Endothelial cell of umbilical vein (primary cell): ENCODE data around the gene AK8. TPM values are rescaled to one million over a fixed set of nuclear protein-coding genes. Genes with fewer than 3 reads are reported as not detected.

ENCODE experiments used
- BruUV-seq: library from RNA; stranded (reverse); fragments of 400-500 nt; replicated peaks from 2 replicates; lab custom pipeline; 2021; lab: Mats Ljungman, UMichigan
- CTCF ChIA-PET: fragments of 300-600, 350-600 bp; sonication (Branson Sonifier 250); formaldehyde crosslinking; loops from one replicate; lab custom pipeline; 2021; ENCODE audit warnings: antibody characterized with exemption, inconsistent platforms; lab: Charles Lee
- POLR2A ChIA-PET: fragments of 300-600, 350-600 bp; sonication (Branson Sonifier 250); formaldehyde crosslinking; loops from one replicate; lab custom pipeline; 2021; ENCODE audit warnings: antibody characterized with exemption, inconsistent platforms; lab: Charles Lee
- DNase-seq: peaks from one replicate; pipeline ENCODE4 v3.0.0-alpha.2; 2011; ENCODE audit warnings: low read depth, low spot score
- FAIRE-seq: peaks from 2 replicates; lab custom pipeline; 2011; peaks lifted over from hg19 to GRCh38; lab: Jason Lieb, UNC
- H2AFZ ChIP-seq: 2 replicates; pipeline ENCODE4 v1.6.0; 2012; ENCODE audit warnings: low read depth, low read length, control low read depth, inconsistent platforms
- H3K27ac ChIP-seq: 2 replicates; pipeline ENCODE4 v1.5.1; 2011; ENCODE audit warnings: low read depth, mild to moderate bottlenecking, control low read depth, low read length, moderate library complexity; ENCODE audit not compliant: insufficient read depth
- H3K27me3 ChIP-seq, 2 experiments: 2 replicates each; pipeline versions ENCODE4 v1.6.0 to v1.6.1; 2011; ENCODE audit warnings: low read length in 2 of 2, mixed read lengths in 1 of 2; ENCODE audit not compliant: control insufficient read depth in 2 of 2, insufficient read depth in 2 of 2
- H3K36me3 ChIP-seq, 2 experiments: 2 replicates in 1 of 2; 3 replicates in 1 of 2; pipeline ENCODE4 v1.5.1; 2011; ENCODE audit warnings: low read length in 2 of 2, mild to moderate bottlenecking in 1 of 2, moderate library complexity in 1 of 2; ENCODE audit not compliant: control insufficient read depth in 2 of 2, insufficient read depth in 2 of 2; ENCODE audit errors: extremely low read depth in 1 of 2
- H3K4me1 ChIP-seq: 3 replicates; pipeline ENCODE4 v1.5.1; 2011; ENCODE audit warnings: mild to moderate bottlenecking, low read length; ENCODE audit not compliant: control insufficient read depth, insufficient read depth; ENCODE audit errors: extremely low read depth
- H3K4me2 ChIP-seq: 2 replicates; pipeline ENCODE4 v1.6.1; 2011; ENCODE audit warnings: low read length, control low read depth, mixed read lengths; ENCODE audit not compliant: insufficient read depth
- H3K4me3 ChIP-seq, 3 experiments: fragments of 200-600 bp in 1 of 3; sonication (generic), shearing (Covaris generic) in 1 of 3; replicated peaks in 1 of 3; 2 replicates each; pipeline ENCODE4 v1.5.1; 2011 to 2016; ENCODE audit warnings: control low read depth in 3 of 3, low read length in 3 of 3, mild to moderate bottlenecking in 2 of 3, inconsistent platforms in 1 of 3, low read depth in 1 of 3, moderate library complexity in 1 of 3; ENCODE audit not compliant: insufficient read depth in 1 of 3
- H3K79me2 ChIP-seq: 2 replicates; pipeline ENCODE4 v1.6.0; 2012; ENCODE audit warnings: low read length, inconsistent platforms; ENCODE audit not compliant: control insufficient read depth, insufficient read depth
- H3K9ac ChIP-seq: replicated peaks from 2 replicates; pipeline ENCODE3; 2011; ENCODE audit warnings: low read length, control low read depth; ENCODE audit not compliant: insufficient read depth; ENCODE audit errors: extremely low read depth
- H3K9me1 ChIP-seq: replicated peaks from 3 replicates; pipeline ENCODE4 v1.6.0; 2011; ENCODE audit warnings: mild to moderate bottlenecking, low read length; ENCODE audit not compliant: control insufficient read depth, insufficient read depth; ENCODE audit errors: extremely low read depth
- H3K9me3 ChIP-seq: replicated peaks from 2 replicates; pipeline ENCODE4 v1.5.1; 2012; ENCODE audit warnings: low read length, inconsistent platforms; ENCODE audit not compliant: control insufficient read depth, insufficient read depth
- H4K20me1 ChIP-seq: replicated peaks from 2 replicates; pipeline ENCODE3; 2011; ENCODE audit warnings: mild to moderate bottlenecking, low read length; ENCODE audit not compliant: control insufficient read depth, insufficient read depth; ENCODE audit errors: extremely low read depth
- EZH2 ChIP-seq: IDR thresholded peaks from 2 replicates; pipeline ENCODE4 v1.6.1; 2012; ENCODE audit warnings: borderline replicate concordance, low read depth, mild to moderate bottlenecking, moderate library complexity, low read length, inconsistent platforms; ENCODE audit not compliant: severe bottlenecking
- FOS ChIP-seq: IDR thresholded peaks from 2 replicates; pipeline ENCODE4 v1.6.1; 2011; ENCODE audit warnings: mild to moderate bottlenecking, low read length, moderate library complexity, borderline replicate concordance; ENCODE audit not compliant: insufficient read depth
- GATA2 ChIP-seq: IDR thresholded peaks from 2 replicates; pipeline ENCODE4 v1.7.0; 2011; ENCODE audit warnings: low read depth, mild to moderate bottlenecking, moderate library complexity, mixed read lengths, low read length; ENCODE audit not compliant: insufficient read length, insufficient read depth
- JUN ChIP-seq: IDR thresholded peaks from 2 replicates; pipeline ENCODE4 v1.6.1; 2011; ENCODE audit warnings: borderline replicate concordance, low read depth; ENCODE audit not compliant: insufficient read length, insufficient read depth
- MAX ChIP-seq: IDR thresholded peaks from 2 replicates; pipeline ENCODE4 v1.6.1; 2011; ENCODE audit not compliant: insufficient read depth, insufficient read length
- MYC ChIP-seq: IDR thresholded peaks from one replicate; pipeline ENCODE4 v1.6.1; 2011; ENCODE audit warnings: mild to moderate bottlenecking, low read depth, low read length
- POLR2A ChIP-seq: IDR thresholded peaks from 2 replicates; pipeline ENCODE4 v1.6.1; 2012; ENCODE audit warnings: low read depth, mild to moderate bottlenecking, control low read depth, low read length
- POLR2AphosphoS5 ChIP-seq: IDR thresholded peaks from 2 replicates; pipeline ENCODE4 v1.6.1; 2012; ENCODE audit warnings: low read depth, mild to moderate bottlenecking, control low read depth, low read length, moderate library complexity; ENCODE audit not compliant: insufficient read depth
- dilution Hi-C: fragments of 300-500 bp; cut with MboI; formaldehyde crosslinking; loops from one replicate; pipeline ENCODE4 v1.15.0; 2019; ENCODE audit warnings: low sequenced_read_pairs; ENCODE audit not compliant: extremely low pct_ligation_motif_present
- intact Hi-C: fragments of 100-400 bp; cut with micrococcal nuclease; formaldehyde crosslinking; loops from one replicate; pipeline ENCODE4 v1.10.0; 2022
- polyA plus RNA-seq, 4 experiments: library from polyadenylated mRNA; depleted of rRNA in 3 of 4; stranded (reverse) in 3 of 4; unstranded in 1 of 4; fragments of >200 nt; gene quantifications; 2 replicates each; pipeline versions ENCODE4 v1.2.1 to v1.2.3, GENCODE V29; 2011 to 2012; ENCODE audit warnings: missing spikeins in 1 of 4
- total RNA-seq: library from RNA; stranded (reverse); gene quantifications from 2 replicates; pipeline ENCODE4 v1.2.3, GENCODE V29; 2021
- TF ChIP-seq, protein P1 (sequence below), 2 donors: IDR thresholded peaks; 1 replicate in 1 of 2; 2 replicates in 1 of 2; pipeline ENCODE4 v1.5.1; 2011; ENCODE audit warnings: low read length in 2 of 2, mild to moderate bottlenecking in 2 of 2, moderate library complexity in 2 of 2, control low read depth in 1 of 2, inconsistent platforms in 1 of 2, low read depth in 1 of 2; ENCODE audit not compliant: insufficient read depth in 1 of 2; ENCODE audit errors: extremely low read depth in 1 of 2

Gene AK8
- total and polyA plus RNA-seq, 2 donors (not counting 3 experiments of a cell fraction or from before 2014, with no cell fraction given): 0.06 TPM; not detected in 1

DNA sequence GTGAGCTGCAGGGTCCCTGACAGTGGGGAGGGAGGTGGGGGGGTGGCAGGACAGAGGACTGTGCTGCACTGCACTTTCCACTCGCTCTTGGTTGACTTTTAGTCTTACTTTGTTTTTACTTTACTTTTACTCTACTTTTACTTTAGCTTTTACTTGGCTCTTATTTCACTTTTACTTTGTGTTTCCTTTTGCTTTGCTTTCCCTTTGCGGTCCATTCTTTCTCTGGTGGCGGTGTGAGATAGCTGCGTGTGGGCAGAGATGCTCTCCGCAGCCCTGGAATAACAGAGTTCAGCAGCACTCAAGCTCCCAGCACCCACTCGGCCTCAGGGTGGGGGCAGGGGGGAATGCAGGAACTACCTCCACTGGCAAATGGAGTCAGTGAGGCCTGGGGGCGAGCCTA is 4.7 kb downstream of the AK8 start:
- POLR2A ChIA-PET: no interaction called here
- Histone ChIP-seq H3K4me2 (no peak overlapping the region), H3K36me3 (no peaks in the 10 kb centered on the region), H3K27ac (no peak overlapping the region), H2AFZ (no peak overlapping the region), H3K9ac (no peak overlapping the region), H3K79me2 (no peaks in the 10 kb centered on the region), H3K9me1 (no peaks in the 10 kb centered on the region), H4K20me1 (no peaks in the 10 kb centered on the region), H3K4me1 (peaks cover 2% of the 10 kb centered on the region), H3K27me3 (peaks cover 0 to 3% of the 10 kb centered on the region in 2 experiments), H3K9me3 (no peaks in the 10 kb centered on the region), H3K4me3 (no peak overlapping the region)
- FAIRE-seq (no peak), DNase-seq (no peak)
- TF ChIP-seq MAX (no peak), MYC (no peak), FOS (no peak), POLR2A (no peak), GATA2 (no peak), JUN (no peak), POLR2AphosphoS5 (no peak), EZH2 (no peak)
- TF ChIP-seq, protein P1, sequence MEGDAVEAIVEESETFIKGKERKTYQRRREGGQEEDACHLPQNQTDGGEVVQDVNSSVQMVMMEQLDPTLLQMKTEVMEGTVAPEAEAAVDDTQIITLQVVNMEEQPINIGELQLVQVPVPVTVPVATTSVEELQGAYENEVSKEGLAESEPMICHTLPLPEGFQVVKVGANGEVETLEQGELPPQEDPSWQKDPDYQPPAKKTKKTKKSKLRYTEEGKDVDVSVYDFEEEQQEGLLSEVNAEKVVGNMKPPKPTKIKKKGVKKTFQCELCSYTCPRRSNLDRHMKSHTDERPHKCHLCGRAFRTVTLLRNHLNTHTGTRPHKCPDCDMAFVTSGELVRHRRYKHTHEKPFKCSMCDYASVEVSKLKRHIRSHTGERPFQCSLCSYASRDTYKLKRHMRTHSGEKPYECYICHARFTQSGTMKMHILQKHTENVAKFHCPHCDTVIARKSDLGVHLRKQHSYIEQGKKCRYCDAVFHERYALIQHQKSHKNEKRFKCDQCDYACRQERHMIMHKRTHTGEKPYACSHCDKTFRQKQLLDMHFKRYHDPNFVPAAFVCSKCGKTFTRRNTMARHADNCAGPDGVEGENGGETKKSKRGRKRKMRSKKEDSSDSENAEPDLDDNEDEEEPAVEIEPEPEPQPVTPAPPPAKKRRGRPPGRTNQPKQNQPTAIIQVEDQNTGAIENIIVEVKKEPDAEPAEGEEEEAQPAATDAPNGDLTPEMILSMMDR (IDR thresholded peaks at IDR 0.05; ENCODE audit: extremely low read depth in 1 of 2, insufficient read depth in 1 of 2, low read depth in 1 of 2, low read length in 2 of 2): no peak
- no TSS peak for BruUV-seq
- CTCF ChIA-PET: interaction anchor here (0.9 to 1.4 kb wide), 2 partner anchors 22 to 29 kb away, joined by 3 to 5 read pairs; no protein-coding TSS in a partner anchor
- intact Hi-C loops (no loop called here), dilution Hi-C loops (no loop called here)
